ENCODE results near the gene DVL3.
"Not testable (repeated sequence)": the region's sequence is repeated elsewhere in the genome, so short reads cannot be mapped to it uniquely, and the experiment has no call there.

DVL3 gene

DNA sequence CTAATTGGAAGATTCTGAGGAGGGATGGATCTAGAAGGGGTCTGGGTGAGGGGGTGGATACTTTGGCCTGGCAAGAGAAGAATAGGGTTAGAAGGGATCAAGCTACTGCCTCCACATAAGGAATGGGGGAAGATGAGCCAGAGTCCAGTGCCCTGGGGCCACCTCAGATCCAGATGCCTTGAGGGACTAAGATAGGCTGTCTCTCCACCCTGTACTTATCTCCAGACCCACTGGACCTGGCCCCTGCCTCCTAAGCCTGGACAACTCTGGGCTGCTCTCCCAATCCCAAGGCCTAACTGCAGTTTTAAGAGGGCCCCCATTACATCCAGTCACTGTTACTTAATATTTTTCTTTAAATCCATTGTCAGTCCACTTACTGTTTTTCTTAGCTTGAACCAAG, 2.0 kb downstream of the DVL3 start:
- Histone ChIP-seq H3K27ac (ENCODE audit: low read length) (no peak overlapping the region), H3K9me3 (ENCODE audit: control insufficient read depth, low read depth, low read length) (no peaks in the 10 kb centered on the region), H3K9ac (ENCODE audit: low read length) (peak overlapping the region; percentile 82), H3K4me3 (ENCODE audit: low read length) (peak overlapping the region; percentile 95), H3K27me3 (ENCODE audit: control insufficient read depth, insufficient read depth, low read length) (no peaks in the 10 kb centered on the region), H3K36me3 (ENCODE audit: control insufficient read depth, low read depth, low read length) (no peaks in the 10 kb centered on the region), H3K4me1 (ENCODE audit: control insufficient read depth, low read depth, low read length) (peaks cover 10% of the 10 kb centered on the region)

DNA sequence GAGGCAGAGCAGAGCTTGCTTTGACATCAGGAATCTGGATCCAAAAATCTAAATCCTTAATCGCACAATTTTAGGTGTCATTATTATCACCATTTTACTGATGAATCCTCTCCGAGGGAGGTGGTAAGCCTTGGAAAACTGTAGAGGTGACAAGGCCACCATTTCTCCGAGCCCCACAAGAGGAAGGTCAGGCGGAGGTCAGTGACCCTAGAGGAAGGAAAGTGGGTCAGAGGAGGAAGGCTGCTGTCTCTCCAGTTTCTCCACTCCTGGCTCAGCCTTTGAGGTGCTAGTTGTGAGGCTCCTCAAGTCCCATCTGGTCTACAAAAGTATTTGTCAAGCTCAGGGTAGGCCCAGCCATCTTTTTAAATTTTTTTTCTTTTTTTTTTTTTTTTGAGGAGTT, 3.2 kb downstream of the DVL3 start:
- Histone ChIP-seq H3K9me3 (ENCODE audit: control insufficient read depth, low read depth, low read length) (no peaks in the 10 kb centered on the region), H3K27me3 (ENCODE audit: control insufficient read depth, insufficient read depth, low read length) (no peaks in the 10 kb centered on the region), H3K9ac (ENCODE audit: low read length) (no peak overlapping the region), H3K4me3 (ENCODE audit: low read length) (no peak overlapping the region), H3K27ac (ENCODE audit: low read length) (no peak overlapping the region), H3K4me1 (ENCODE audit: control insufficient read depth, low read depth, low read length) (peaks cover 10% of the 10 kb centered on the region), H3K36me3 (ENCODE audit: control insufficient read depth, low read depth, low read length) (peaks cover 3% of the 10 kb centered on the region)

DNA sequence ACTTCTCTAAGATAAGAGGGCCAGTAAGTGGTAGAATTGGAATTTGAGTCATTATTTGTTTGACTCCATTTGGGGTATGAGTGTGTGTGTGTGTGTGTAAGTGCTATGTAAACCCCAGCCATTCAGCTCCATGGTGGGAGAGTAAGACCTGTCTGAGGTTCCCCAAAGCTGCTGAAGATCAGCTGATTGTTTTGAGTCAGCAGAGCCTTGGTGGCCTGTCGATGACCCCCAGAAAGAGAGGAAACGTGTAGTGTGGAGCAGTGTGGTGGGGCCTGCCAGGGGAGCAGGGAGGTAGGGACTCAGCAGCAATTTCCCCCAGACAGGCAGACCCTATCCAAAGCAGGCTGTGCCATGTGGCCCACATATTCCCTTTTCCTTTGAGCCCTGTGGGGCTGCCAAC, 5.3 kb downstream of the DVL3 start:
- Histone ChIP-seq H3K36me3 (ENCODE audit: control insufficient read depth, low read depth, low read length) (peaks cover 21% of the 10 kb centered on the region), H3K27ac (ENCODE audit: low read length) (no peak overlapping the region), H3K9me3 (ENCODE audit: control insufficient read depth, low read depth, low read length) (no peaks in the 10 kb centered on the region), H3K4me1 (ENCODE audit: control insufficient read depth, low read depth, low read length) (peaks cover 10% of the 10 kb centered on the region), H3K4me3 (ENCODE audit: low read length) (no peak overlapping the region), H3K27me3 (ENCODE audit: control insufficient read depth, insufficient read depth, low read length) (no peaks in the 10 kb centered on the region), H3K9ac (ENCODE audit: low read length) (no peak overlapping the region)

DNA sequence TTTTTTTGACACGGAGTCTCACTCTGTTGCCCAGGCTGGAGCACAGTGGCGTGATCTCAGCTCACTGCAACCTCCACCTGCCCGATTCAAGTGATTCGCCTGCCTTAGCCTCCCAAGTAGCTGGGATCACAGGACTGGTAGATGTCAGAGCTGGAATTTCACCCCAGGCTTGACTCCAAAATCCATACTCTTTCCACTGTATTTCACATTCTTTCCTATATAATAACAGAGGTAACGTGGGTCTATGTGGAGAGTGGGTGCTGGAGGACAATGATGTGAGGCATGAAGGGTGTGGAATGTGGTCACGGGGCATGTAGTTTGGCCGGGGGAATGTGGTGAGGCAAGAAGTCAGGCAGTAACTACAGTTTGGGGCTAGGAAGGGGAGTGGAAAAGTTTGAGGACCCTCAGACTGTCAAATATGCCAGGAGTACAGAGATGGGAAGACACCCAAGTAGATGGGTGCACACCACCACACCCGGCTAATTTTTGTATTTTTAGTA, 7.4 kb downstream of the DVL3 start:
- H3K9me3 ChIP-seq (ENCODE audit: control insufficient read depth, low read depth, low read length); H3K4me3 ChIP-seq (ENCODE audit: low read length); H3K4me1 ChIP-seq (ENCODE audit: control insufficient read depth, low read depth, low read length); H3K27ac ChIP-seq (ENCODE audit: low read length); H3K27me3 ChIP-seq (ENCODE audit: control insufficient read depth, insufficient read depth, low read length); H3K9ac ChIP-seq (ENCODE audit: low read length): not testable (repeated sequence)
- H3K36me3 ChIP-seq (ENCODE audit: control insufficient read depth, low read depth, low read length), result peaks cover 42% of the 10 kb centered on the region

DNA sequence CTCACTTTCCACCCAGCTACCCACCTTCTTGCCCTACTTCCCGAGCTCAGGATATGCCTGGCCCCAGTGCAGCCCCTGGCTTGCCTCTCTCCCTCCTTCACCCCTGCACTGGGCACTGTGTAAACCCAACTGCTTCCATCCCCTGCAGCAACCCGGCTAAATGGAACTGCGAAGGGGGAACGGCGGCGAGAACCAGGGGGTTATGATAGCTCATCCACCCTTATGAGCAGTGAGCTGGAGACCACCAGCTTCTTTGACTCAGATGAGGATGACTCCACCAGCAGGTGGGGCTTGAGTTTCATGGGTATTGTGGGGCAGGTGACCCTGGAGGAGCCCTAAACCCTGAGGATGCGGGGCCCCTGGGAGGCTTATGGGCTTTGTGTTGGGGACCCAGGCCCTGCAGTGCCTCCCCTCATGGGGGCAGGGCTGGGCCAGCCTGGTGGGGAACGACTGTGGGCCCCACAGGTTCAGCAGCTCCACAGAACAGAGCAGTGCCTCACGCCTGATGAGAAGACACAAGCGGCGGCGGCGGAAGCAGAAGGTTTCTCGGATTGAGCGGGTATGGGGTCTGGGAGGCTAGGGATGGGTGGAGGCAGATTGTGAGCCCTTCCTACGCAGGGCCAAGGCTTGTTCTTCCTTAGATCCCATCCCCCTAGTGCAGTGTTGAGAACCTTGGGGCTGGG, 9.6 kb downstream of the DVL3 start:
- H3K4me3 ChIP-seq (ENCODE audit: low read length), result no peak overlapping the region
- H3K9me3 ChIP-seq (ENCODE audit: control insufficient read depth, low read depth, low read length), result no peaks in the 10 kb centered on the region
- peaks cover 49% of the 10 kb centered on the region for H3K36me3 ChIP-seq (ENCODE audit: control insufficient read depth, low read depth, low read length)
- H3K9ac ChIP-seq (ENCODE audit: low read length), result no peak overlapping the region
- H3K27me3 ChIP-seq (ENCODE audit: control insufficient read depth, insufficient read depth, low read length), result no peaks in the 10 kb centered on the region
- H3K27ac ChIP-seq (ENCODE audit: low read length), result no peak overlapping the region
- no peaks in the 10 kb centered on the region for H3K4me1 ChIP-seq (ENCODE audit: control insufficient read depth, low read depth, low read length)

DNA sequence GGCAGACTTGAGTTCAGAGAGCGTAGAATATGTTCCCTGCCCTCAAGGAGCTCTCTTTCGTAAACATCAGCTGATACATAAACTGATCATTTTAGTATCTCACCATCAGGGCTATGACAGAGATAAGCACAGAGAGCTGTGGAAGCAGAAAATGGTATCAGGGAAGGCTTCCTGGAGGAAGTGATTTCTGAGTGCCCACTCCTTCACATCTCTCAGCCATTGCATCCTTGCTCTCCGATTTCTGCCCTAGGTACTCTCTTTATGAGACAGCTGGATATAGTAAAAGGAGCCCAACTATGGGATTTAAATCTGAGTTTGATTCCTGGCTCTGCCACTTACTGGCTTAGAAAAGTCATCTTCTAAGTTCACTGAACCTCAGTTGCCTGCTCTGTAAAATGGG, 10.4 kb downstream of the DVL3 start:
- H3K36me3 ChIP-seq (ENCODE audit: control insufficient read depth, low read depth, low read length), result peaks cover 49% of the 10 kb centered on the region

DNA sequence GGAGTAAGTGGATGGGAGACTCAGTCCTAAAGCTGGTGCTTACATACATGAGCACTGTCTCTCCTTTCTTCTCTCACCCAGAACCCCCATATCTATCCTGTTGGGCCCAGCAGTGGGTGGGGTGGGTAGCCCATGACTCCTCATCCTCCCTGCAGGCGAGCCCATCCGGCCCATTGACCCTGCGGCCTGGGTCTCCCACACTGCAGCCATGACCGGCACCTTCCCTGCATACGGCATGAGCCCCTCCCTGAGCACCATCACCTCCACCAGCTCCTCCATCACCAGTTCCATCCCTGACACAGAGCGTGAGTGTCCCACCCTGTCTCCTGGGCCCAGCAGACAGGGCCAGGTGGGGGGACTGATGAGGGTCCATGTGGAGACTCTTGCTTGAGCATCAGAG, 11.5 kb downstream of the DVL3 start:
- H3K9ac ChIP-seq (ENCODE audit: low read length), result no peak overlapping the region
- peaks cover 55% of the 10 kb centered on the region for H3K36me3 ChIP-seq (ENCODE audit: control insufficient read depth, low read depth, low read length)

More for the DNA sequence above, 10.4 kb downstream of the DVL3 start:
- H3K27me3 ChIP-seq (ENCODE audit: control insufficient read depth, insufficient read depth, low read length), result no peaks in the 10 kb centered on the region
- no peak overlapping the region for H3K27ac ChIP-seq (ENCODE audit: low read length)
- H3K9ac ChIP-seq (ENCODE audit: low read length), result no peak overlapping the region
- H3K9me3 ChIP-seq (ENCODE audit: control insufficient read depth, low read depth, low read length), result no peaks in the 10 kb centered on the region
- no peaks in the 10 kb centered on the region for H3K4me1 ChIP-seq (ENCODE audit: control insufficient read depth, low read depth, low read length)
- no peak overlapping the region for H3K4me3 ChIP-seq (ENCODE audit: low read length)

DNA sequence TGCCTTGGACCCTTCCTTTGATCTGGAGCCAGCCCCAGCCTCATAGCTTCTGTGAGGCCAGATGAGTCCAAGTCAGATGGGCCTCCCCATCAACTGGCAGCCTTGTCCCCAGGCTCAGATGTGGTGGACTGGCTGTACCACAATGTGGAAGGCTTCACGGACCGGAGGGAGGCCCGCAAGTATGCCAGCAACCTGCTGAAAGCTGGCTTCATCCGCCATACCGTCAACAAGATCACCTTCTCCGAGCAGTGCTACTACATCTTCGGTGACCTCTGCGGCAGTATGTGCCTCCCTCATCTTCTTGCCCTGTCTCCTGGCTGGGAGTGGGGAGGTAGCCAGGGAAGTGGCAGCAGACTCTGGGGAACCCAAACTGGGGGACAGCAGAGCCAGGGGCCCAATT, 12.6 kb downstream of the DVL3 start:
- Histone ChIP-seq H3K9me3 (ENCODE audit: control insufficient read depth, low read depth, low read length) (no peaks in the 10 kb centered on the region), H3K36me3 (ENCODE audit: control insufficient read depth, low read depth, low read length) (peaks cover 59% of the 10 kb centered on the region), H3K9ac (ENCODE audit: low read length) (no peak overlapping the region), H3K27me3 (ENCODE audit: control insufficient read depth, insufficient read depth, low read length) (no peaks in the 10 kb centered on the region), H3K4me3 (ENCODE audit: low read length) (no peak overlapping the region), H3K27ac (ENCODE audit: low read length) (no peak overlapping the region), H3K4me1 (ENCODE audit: control insufficient read depth, low read depth, low read length) (no peaks in the 10 kb centered on the region)

More for the DNA sequence above, 11.5 kb downstream of the DVL3 start:
- Histone ChIP-seq H3K27ac (ENCODE audit: low read length) (no peak overlapping the region), H3K4me3 (ENCODE audit: low read length) (no peak overlapping the region), H3K9me3 (ENCODE audit: control insufficient read depth, low read depth, low read length) (no peaks in the 10 kb centered on the region), H3K27me3 (ENCODE audit: control insufficient read depth, insufficient read depth, low read length) (no peaks in the 10 kb centered on the region), H3K4me1 (ENCODE audit: control insufficient read depth, low read depth, low read length) (no peaks in the 10 kb centered on the region)

DNA sequence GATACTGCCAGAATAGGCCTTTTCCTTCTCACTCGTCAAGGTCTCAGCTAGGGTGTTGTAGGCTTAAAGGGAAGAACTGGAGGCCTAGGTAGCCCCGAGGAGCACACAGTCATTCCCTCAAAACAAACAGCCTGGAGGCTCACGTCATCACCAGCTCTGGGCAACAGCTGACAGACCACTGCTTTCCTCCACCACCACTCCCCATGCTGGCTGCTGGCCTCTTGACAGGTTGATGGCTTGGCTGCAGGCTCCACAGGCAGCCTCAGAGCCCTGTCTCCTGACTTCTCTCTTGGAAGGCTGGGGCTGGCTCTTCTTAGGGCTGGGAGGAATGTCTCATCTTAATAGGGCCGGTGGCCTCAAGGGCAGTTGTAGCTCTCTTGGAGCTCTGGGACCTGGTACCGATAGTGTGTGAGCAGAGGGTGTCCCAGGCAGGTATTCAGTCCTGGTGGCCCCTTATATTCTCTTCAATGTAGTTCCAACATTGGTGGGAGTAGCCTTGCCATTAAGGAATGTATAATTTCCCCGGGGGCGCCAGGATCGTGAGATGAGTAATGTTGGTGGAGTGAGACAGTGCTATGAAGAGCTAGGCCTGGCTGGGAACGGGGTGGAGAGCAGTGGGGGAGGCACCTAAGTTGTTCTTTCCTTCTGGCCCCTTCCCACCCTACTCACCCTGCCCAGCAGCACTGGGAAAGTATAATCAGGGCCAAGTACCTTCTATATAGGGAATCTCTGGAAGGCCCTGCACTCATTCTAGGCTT, 13.4 kb downstream of the DVL3 start:
- Histone ChIP-seq H3K4me3 (ENCODE audit: low read length) (no peak overlapping the region), H3K9me3 (ENCODE audit: control insufficient read depth, low read depth, low read length) (no peaks in the 10 kb centered on the region), H3K27me3 (ENCODE audit: control insufficient read depth, insufficient read depth, low read length) (no peaks in the 10 kb centered on the region), H3K27ac (ENCODE audit: low read length) (no peak overlapping the region), H3K4me1 (ENCODE audit: control insufficient read depth, low read depth, low read length) (no peaks in the 10 kb centered on the region), H3K36me3 (ENCODE audit: control insufficient read depth, low read depth, low read length) (peaks cover 54% of the 10 kb centered on the region), H3K9ac (ENCODE audit: low read length) (no peak overlapping the region)

DNA sequence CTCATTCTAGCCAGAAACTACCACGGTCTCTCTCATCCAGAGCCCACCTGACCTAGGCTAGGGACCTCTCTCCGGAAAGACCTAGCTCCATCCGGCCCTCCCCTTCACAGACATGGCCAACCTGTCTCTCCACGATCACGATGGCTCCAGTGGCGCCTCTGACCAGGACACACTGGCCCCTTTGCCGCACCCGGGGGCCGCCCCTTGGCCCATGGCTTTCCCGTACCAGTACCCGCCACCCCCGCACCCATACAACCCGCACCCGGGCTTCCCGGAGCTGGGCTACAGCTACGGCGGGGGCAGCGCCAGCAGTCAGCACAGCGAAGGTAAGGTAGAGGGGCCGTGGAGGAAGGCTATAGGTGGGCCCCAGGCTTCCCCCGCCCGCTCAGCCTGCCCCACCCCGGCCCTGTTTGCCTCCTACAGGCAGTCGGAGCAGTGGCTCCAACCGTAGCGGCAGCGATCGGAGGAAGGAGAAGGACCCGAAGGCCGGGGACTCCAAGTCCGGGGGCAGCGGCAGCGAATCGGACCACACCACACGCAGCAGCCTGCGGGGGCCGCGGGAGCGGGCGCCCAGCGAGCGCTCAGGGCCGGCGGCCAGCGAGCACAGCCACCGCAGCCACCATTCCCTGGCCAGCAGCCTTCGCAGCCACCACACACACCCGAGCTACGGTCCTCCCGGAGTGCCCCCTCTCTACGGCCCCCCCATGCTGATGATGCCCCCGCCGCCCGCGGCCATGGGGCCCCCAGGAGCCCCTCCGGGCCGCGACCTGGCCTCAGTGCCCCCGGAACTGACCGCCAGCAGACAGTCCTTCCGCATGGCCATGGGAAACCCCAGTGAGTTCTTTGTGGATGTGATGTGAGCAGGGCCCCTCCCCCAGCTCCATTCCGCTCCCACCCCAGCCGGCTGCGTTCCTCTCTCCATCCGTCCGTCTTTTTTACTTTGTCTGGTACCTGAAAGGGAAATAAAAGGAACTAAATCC, 15.0 kb downstream of the DVL3 start:
- H3K27me3 ChIP-seq (ENCODE audit: control insufficient read depth, insufficient read depth, low read length), result no peaks in the 10 kb centered on the region
- no peaks in the 10 kb centered on the region for H3K4me1 ChIP-seq (ENCODE audit: control insufficient read depth, low read depth, low read length)
- H3K4me3 ChIP-seq (ENCODE audit: low read length), result no peak overlapping the region
- no peak overlapping the region for H3K9ac ChIP-seq (ENCODE audit: low read length)
- H3K36me3 ChIP-seq (ENCODE audit: control insufficient read depth, low read depth, low read length), result peaks cover 40% of the 10 kb centered on the region
- H3K9me3 ChIP-seq (ENCODE audit: control insufficient read depth, low read depth, low read length), result no peaks in the 10 kb centered on the region
- H3K27ac ChIP-seq (ENCODE audit: low read length), result no peak overlapping the region

DNA sequence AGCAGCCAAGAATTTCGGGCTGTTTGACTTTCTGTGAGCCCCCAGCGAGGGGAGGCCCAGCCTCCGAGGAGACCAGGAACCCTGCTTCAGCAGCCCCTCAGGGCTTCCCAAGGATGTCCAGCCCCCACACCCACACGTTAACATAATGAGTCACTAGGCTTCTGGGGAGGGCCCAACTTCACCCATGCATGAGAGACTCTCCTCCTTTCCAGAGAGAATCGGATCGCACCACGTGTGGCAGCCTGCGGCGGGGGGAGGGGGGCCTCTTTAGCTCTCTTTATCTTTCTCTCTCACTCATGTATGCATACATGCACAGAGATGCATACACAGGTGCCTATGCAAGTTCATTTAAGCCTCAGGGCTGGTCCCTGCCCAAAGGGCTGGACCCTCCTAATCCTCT, 16.4 kb downstream of the DVL3 start:
- H3K9ac ChIP-seq (ENCODE audit: low read length), result no peak overlapping the region
- no peaks in the 10 kb centered on the region for H3K27me3 ChIP-seq (ENCODE audit: control insufficient read depth, insufficient read depth, low read length)
- no peaks in the 10 kb centered on the region for H3K9me3 ChIP-seq (ENCODE audit: control insufficient read depth, low read depth, low read length)
- H3K4me1 ChIP-seq (ENCODE audit: control insufficient read depth, low read depth, low read length), result peaks cover 1% of the 10 kb centered on the region
- H3K36me3 ChIP-seq (ENCODE audit: control insufficient read depth, low read depth, low read length), result peaks cover 27% of the 10 kb centered on the region
- no peak overlapping the region for H3K4me3 ChIP-seq (ENCODE audit: low read length)
- H3K27ac ChIP-seq (ENCODE audit: low read length), result no peak overlapping the region

Measured in iPS-18a (cell line).